NCI-H774 (cell line): Measurements from ENCODE around the gene G0S2.
"Not testable (repeated sequence)": the region's sequence is repeated elsewhere in the genome, so short reads cannot be mapped to it uniquely, and the experiment has no call there.

Experiments
- DNase-seq: peaks from one replicate; lab custom pipeline; 2025; lab: John Stamatoyannopoulos, UW

Gene G0S2

DNA sequence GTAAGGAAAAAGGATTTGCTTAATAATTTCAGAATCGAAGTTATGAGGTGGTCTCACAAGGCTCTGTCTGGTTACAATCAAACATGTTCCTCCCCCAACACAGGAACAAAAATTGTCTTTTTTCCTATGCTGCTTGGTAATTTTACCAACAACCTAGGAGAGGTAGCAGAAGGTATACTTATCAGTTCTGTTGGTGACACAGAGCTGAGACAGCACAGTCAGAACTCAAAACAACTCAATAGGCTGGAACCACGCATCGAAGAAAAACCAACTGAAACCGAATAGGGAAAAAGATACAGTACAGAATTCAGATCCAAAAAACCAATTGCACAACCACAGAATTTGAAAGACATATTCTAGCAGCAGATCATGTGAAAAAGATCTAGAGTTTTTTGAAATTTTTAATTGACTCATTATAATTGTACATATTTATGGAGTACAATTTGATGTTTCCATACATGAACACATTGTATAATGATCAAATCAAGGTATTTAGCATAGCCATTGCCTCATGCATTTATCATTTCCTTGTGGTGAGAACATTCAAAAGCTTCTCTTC, 3.8 kb downstream of the G0S2 start:
- no peak for DNase-seq

DNA sequence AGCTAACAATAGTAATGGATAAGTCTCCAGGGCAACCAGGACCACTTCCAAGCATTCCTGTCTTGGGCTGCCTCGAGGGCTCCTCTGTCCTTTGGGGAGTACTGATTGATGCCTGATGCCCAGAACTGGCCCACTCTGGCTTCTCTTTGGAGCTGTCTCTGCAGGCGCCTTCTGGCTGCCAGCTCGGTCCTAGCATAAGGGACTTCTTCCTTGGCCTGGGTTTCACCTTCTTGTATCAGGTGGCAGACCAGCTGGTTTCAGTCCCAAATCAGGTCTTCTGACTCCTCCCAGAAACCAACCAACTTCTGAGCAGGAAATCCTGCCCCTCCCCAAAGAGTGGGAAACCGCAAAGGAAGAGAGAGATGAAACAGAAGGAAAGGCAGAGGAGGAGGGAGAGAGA, 10.6 kb downstream of the G0S2 start:
- no peak for DNase-seq

DNA sequence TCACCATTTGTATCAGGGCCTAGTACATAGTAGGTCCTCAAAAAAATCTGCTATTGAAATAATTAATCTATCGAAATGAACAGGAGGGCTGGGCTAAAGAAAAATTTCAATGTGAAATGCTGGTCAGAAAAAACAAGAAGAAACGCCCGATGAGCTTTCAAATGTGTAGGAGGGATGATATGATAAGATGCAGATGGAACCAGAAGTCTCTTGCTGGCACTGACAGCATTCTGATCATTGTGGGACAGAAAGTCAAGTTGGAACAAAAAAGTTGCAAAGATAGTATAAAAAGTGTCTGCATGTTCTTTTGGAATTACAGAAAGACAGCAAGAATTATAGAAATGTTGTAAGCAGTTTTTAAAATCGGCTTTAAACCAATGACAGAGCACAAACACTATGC, 11.1 kb downstream of the G0S2 start:
- DNase-seq, result no peak

DNA sequence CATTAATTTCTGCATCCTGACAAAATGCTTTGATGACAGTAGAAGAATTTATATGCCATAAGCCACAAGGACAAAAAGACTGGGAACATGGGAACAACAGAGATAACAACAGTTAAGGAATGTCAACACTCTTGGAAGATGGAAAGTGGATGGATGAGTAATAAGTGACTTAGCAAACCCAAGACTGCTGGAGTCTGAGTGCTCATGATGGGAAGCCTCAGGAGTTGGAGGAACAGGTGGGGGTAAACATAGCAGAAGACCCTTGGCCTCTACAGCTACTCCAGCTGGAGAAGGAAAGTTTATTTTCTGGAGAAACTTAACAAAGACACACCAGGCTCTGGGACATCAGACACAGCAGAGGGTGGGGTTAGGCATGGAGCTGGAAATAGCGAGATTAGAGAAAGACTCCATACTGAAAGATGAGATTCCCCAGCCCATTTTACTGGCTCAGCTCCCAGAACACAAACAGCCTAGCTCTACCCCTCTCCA, 13.6 kb downstream of the G0S2 start:
- DNase-seq, result no peak

DNA sequence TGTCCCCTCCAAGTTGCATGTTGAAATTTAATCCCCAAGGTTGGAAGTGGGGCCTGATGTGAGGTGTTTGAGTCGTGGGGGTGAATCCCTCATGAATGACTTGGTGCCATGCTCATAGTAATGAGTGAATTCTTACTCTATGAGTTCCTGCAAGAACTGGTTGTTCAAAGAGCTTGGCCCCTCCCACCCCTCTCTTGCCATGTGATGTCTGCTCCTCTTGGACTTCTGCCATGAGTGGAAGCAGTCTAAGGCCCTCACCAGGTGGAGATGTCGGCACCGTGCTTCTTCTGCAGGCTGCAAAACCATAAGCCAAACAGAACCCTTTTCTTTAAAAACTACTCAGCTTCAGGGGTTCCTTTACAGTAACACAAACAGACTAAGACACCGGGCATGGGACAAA, 14.3 kb downstream of the G0S2 start:
- DNase-seq, result no peak

DNA sequence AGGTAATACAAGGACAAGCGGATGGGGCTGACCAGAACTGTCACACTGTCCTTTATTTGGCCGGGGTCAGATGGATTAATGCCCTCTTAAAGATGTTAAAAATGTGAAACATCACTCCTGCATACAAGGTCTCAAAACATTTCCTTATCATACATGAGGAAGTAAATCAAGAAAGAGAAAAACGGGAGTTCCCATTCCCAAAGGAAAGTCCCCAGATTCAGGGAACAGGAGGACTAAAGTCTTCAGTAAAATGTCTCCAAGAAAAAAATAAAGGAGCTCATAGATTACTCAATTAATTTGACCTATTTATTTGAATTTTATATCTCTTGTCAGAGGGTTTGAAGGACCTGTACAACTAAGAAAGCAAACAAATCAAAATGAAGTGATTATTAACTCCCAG, 16.0 kb downstream of the G0S2 start:
- DNase-seq, result no peak

DNA sequence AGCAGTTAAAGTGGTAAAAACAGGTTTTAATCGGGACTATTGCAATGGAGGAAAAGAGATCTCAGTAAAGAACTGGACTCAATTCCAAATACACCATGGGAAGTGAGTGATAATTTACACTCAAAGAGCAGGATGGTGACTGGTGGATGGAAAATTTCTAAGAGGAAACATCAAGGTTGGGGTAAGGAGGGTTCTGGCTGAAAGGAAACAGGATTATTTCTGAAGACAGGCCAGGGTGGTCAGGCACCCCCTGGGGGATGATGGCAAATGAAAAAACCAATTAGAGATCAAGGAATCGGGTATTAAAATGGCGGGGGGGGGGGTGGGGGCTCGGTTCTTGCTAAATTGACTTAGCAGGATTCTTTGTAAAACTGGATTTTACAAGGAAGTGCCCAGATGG, 17.1 kb downstream of the G0S2 start:
- DNase-seq, result no peak

DNA sequence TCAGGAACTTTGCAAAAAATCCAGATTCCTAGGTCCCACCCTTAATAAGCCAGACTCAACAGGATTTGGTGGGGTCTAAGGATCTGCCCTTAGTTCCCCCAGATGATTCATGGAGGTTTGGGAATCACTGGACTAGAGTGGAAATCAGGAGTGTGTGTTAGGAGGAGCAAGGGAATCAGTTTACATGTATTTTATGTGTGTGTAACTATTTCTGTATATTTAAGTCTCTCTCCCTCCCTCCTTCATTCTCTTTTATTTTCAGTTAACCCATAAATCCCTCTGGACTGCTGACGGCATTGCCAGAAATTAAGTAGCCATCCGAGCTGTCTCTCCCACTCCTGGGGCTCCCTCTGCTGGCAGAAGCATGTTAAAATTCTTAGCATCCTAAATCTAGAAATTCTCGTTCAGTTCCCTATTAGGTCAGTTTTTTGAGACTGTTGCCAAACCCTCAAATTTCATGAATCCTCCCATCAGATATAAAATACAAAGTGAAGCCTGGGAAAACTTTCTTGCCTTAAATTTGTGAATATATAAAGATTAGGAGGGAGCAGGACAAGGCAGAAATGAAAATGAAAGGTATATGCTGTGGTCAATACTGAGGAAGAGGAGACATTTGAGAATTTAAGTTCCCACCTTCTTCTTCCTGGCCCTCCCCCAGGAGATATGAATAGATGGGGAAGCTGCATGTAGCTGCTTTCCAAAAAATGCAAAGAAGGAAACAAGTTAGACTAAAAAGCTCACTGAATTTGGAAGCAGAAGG, 17.7 kb downstream of the G0S2 start:
- peak; percentile 59 for DNase-seq

DNA sequence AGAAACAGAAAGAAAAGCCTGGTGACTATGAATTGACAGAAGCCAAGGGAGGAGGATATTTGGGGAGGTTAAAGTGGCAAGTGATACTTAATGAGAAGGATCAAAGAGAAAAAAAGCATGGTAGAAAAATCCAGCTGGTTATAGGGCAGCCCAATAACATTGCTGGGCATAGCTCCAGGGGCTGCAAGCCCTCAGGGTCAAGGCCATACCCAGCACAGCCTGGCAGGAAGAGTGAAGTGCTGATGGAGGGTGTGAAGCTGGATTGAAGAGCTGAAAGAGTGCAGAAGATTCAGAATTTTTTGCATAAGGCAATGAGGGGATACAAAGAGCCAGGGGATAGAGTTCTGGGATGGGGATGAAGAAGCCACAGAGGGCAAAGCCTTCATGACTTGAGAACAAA, 21.5 kb downstream of the G0S2 start:
- no peak for DNase-seq

DNA sequence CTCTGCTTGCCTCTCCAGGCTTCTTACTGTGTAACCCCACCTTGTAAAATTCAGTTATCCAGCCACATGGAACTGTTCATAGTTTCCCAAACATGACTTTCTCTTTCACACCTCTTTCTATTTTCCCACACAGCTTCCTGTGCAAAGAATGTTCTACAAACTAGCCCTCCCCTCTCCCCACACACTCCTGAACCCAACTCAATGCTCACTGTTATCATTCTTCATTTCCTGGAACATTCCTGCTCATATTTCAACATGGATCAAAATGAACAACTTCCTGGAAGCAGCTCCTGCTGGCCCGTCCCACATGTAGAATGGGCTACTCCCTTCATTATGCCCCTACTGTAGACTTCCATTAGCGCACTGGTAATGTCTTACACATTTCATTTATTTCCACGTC, 21.9 kb downstream of the G0S2 start:
- no peak for DNase-seq

DNA sequence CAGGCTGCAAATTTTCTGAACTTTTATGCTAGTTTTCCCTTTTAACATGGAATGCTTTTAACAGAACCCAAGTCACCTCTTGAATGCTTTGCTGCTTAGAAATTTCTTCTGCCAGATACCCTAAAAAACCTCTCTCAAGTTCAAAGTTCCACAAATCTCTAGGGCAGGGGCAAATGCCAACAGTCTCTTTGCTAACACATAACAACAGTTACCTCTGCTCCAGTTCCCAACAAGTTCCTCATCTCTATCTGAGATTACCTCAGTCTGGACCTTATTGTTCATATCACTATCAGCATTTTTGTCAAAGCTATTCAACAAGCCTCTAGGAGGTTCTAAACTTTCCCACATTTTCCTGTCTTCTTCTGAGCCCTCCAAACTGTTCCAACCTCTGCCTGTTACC, 25.5 kb downstream of the G0S2 start:
- not testable (repeated sequence) for DNase-seq

DNA sequence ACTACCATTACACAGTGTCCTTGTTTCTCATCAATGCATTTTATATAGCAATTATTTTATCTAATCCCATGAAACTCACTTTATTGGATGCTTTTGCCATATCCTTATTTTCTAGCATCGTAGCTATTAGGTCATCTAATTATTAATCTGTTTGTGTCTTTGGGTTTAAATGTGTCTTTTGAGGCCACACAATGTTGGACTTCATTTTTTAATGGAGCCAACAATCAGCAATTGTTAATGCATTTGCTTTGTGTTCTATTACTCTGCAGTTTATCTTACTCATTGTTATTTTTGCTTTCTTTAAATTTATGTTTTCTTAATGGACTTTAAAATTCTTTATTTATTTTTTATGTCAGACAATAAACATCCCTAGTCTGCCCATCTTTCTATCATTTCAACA, 27.6 kb downstream of the G0S2 start:
- DNase-seq, result no peak

DNA sequence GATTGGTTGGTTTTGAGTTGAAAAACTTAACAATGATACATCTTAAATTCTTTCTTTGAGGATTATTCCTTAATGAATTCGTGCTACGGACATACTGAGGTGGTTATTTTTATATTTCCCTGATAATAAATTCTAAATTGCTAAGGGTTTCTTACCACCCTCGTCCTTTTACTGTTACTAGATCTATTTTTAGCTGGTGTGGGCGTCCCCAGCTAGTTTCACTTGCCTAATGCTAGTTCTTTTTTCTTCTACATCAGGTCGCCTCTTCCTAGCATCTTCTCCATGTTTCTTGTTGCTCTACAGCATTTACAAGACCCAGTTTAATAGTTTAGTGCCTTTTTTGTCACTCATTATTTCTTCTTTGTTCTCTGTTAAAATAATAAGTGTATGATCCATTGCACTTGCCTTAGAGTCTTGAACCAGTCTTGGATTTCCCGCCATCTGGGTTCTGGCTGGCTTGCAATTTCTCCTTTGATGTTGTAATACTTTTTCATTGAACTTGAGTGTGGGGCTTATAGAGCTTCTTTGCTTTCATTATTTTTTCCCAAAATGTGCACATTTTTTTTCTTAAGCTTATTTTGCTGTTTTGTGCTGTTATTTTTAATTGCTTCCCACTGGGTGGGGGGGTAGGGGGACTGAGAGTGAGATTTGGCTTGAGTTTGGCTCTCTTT, 28.8 kb downstream of the G0S2 start:
- no peak for DNase-seq

DNA sequence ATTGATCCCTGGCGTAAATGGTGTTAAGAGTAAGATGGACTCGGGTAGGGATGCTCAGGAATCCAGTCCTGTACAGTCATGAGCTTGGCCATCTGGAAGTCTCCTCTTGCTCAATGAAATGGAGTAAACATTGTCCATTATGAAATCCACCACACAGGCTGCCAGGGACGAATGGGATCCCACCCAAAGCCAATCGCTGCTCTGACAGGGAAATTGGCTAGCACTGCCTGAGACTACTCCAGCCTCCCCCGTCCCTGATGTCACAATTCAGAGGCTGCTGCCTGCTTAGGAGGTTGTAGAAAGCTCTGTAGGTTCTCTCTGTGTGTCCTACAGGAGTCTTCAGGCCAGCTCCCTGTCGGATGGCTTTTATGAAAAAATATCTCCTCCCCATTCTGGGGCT, 29.4 kb downstream of the G0S2 start, which contains the start of gene HSD11B1:
TSS of gene HSD11B1 (plus strand) at position 263 of the 400 bp plus-strand sequence. CDS start at position 360, 97 bp downstream.
- no peak for DNase-seq

DNA sequence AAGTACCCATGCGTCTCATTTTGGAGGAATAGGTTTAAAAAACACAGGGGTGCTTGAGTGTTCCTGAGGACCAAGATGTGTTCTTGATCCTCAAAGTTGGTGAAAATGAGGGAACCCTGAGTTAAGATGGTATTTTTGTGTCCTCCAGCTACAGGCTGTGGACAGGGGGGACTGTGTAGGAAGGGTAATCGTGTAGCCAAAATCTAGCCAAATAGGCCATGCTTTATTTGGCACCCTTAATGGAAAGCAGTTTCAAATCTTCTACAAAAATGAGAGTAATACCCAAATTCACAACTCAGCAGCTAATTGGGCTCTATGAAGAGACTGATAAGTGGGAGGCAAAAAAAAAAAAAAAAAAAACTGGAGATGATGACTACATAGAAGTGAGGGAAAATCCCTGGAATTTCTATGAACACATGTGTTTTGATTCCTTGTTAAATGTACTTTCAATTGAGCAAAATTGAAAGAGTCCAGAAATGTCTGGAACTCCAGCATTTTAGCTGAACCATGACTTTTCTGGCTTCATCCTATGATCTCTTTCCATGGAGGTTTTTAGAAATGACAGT, 29.9 kb downstream of the G0S2 start:
- no peak for DNase-seq

DNA sequence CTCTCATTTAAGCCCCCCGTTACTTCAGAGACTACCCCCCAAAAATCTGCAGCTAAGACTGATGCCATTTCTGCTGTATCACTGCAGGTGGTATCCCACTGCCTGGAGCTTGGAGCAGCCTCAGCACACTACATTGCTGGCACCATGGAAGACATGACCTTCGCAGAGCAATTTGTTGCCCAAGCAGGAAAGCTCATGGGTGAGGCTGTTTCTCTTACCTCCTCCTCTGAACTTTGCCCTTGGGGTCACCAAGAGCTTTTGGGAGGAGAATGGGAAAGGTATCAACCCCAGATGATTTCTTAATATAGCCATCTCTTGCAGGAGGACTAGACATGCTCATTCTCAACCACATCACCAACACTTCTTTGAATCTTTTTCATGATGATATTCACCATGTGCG, 31.4 kb downstream of the G0S2 start:
- DNase-seq, result no peak

DNA sequence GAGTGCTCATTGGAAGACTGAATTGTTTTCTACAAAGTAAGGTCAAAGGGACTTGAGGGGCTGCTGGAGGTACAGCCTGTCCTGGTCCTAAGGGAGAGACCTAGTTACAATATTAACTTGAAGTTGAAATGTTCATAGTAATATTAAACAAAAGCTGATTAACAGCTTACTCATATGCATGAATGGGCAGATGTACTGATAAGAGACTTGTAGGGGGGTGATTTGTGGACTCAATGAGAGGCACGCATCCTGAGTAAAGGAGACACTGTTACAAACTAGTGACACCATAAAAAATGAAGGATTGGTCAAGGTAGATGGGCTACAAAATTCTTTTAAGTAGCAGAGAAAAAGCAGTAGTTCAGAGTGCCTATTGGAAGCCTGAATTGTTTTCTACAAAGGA, 32.1 kb downstream of the G0S2 start:
- no peak for DNase-seq

DNA sequence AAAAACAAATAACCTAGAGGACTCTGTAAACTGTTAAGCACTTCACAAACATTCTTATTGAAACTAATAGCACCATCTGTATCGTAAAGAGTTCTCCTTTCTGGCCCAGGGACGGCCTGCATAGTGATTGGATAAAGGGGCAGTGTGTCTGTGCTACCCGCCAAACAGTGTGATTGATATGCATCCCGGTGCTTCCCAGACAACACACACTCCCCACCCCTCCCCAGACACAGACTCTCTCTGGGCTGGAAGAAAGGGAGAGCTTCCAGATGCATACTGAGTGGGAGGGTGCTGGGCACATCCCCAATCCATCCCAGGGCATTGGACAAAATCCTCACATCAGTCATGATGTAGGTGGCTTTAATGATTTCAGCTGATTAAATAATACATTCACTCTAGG, 33.1 kb downstream of the G0S2 start:
- no peak for DNase-seq

DNA sequence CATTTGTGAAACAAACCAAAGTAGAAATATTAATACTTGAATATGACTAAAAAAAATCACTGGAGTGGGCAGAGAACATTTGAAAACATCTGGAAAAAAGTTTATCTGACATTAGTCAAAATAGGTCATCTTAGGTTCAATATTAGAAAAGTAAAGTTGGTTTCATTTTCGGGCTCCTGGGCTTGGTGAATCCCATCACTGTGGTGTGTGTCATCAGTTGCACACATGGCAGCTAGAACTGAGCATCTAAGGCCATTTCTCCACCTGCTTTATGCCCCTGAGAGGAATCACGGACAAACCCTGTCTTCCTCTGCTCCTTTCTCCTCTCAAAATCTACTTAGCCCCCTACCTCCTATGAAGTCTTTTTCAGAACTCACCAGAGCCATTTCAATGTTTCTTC, 34.9 kb downstream of the G0S2 start:
- no peak for DNase-seq

DNA sequence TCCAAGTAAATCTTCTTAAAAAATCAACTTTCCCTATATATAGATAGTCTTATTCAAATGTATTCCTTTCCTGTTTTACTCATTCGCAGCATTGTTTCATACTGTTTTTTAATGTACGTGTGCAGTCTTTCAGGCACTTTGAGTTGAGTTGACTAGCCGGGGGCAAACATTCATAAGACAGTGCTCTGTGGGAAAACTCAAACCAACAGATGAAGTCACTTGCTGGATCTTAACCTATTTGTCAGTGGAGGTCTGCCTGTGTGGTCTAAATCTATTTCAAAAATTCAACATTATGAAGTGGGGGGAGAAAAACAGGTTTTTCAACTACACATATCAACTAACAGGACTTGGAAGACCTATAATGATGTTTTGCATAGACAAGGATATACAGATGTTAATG, 35.6 kb downstream of the G0S2 start:
- no peak for DNase-seq

DNA sequence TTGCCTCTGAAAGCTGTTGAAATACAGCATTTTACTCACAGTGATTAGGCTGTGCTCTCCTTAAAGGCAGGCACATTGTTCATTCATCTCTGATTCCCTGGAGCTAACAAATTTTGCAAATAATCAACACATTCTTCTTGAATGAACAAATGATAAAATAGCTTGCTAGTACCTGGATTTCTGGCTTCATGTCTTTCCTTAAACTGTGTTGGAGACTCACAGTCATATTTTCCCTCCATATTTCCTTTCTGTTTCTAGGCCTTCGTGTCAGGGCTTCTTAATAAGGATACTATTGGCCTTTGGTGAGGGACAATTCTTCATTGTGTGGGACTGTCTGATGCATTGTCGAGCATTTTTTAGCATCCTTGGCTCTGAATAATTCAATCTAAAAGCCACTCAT, 39.1 kb downstream of the G0S2 start:
- no peak for DNase-seq

DNA sequence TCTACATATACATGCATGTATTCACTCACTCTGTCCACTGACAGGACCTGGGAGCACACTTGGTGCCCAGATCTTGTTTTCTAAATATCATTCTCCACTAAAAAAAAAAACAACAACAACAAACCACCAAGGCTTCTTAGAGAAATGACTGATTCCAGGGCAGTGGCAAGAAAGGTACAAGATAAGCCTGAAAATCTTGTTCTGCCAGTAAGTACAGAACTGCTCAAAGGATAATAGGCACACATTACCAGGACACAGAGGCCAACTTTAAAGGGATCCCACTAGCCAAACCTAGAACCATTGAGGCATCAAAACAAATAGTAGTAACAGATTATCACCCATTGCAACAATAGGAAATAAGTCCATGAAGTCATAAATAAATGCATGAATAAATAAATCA, 40.1 kb downstream of the G0S2 start:
- no peak for DNase-seq

DNA sequence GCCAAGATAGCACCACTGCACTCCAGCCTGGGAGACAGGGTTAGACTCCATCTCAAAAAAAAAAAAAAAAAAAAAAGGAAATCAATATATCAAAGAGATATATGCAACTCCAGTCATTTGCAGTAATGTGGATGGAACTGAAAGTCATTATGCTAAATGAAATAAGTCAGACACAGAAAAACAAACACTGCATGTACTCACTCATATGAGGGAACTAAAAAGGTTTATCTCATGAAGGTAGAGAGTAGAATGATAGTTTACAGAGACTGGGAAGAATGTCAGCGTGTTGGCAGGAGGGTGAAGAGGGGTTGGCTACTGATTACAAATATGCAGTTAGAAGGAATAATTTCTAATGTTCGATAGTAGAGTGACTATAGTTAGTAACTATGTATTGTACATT, 42.6 kb downstream of the G0S2 start:
- no peak for DNase-seq
